ENCODE results near the gene NGEF.
A peak's percentile ranks its signal among the peaks of the same experiment; 100 is the strongest.

NGEF gene

GRCh38 chr2:232927793-232928550 lies 85.1 kb downstream of the NGEF start:
- Histone ChIP-seq H3K36me3 (ENCODE audit: insufficient read depth, low read length) (no peaks in the 10 kb centered on the region), H3K27me3 (ENCODE audit: insufficient read depth, low read length) (peaks cover 47% of the 10 kb centered on the region), H3K4me1 (ENCODE audit: insufficient read depth, low read length) (peaks cover 6% of the 10 kb centered on the region), H3K4me3 (ENCODE audit: low read length) (peak overlapping the region; percentile 39), H3K9me3 (ENCODE audit: low read length) (peaks cover 5% of the 10 kb centered on the region), H2AFZ (ENCODE audit: low read depth, low read length) (peak overlapping the region; percentile 41)

GRCh38 chr2:232927032-232927792 lies 85.8 kb downstream of the NGEF start:
- H3K27me3 ChIP-seq (ENCODE audit: insufficient read depth, low read length): peaks cover 51% of the 10 kb centered on the region
- no peaks in the 10 kb centered on the region for H3K36me3 ChIP-seq (ENCODE audit: insufficient read depth, low read length)
- peaks cover 6% of the 10 kb centered on the region for H3K4me1 ChIP-seq (ENCODE audit: insufficient read depth, low read length)
- peaks cover 5% of the 10 kb centered on the region for H3K9me3 ChIP-seq (ENCODE audit: low read length)
- H3K4me3 ChIP-seq (ENCODE audit: low read length): peak overlapping the region; percentile 39
- peak overlapping the region; percentile 41 for H2AFZ ChIP-seq (ENCODE audit: low read depth, low read length)

- Histone ChIP-seq H3K27me3 (ENCODE audit: insufficient read depth, low read length) (peaks cover 55% of the 10 kb centered on the region), H2AFZ (ENCODE audit: low read depth, low read length) (no peak overlapping the region), H3K9me3 (ENCODE audit: low read length) (peaks cover 5% of the 10 kb centered on the region), H3K4me3 (ENCODE audit: low read length) (no peak overlapping the region), H3K36me3 (ENCODE audit: insufficient read depth, low read length) (no peaks in the 10 kb centered on the region), H3K4me1 (ENCODE audit: insufficient read depth, low read length) (peaks cover 6% of the 10 kb centered on the region)
Measured at GRCh38 chr2:232926431-232926939, 86.6 kb downstream of the NGEF start.

DNA sequence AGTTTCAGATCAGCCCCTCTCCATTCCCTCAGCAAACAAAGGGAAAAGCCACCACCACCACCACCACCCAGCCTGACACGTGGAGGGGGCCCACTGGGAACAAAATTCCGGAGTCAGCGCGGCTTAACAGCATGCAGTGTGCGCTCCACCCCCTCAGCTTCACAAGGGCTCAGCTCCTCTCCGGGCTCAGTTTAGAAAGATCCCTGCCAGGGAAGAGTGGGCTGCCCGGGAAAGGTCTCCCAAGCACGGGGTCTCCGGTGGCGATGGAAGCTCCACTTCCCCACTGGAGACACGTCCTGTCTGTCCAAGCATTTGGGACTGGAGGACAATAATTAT lies 87.3 kb downstream of the NGEF start:
- Histone ChIP-seq H3K4me3 (ENCODE audit: low read length) (no peak overlapping the region), H3K9me3 (ENCODE audit: low read length) (peaks cover 5% of the 10 kb centered on the region), H3K27me3 (ENCODE audit: insufficient read depth, low read length) (peaks cover 51% of the 10 kb centered on the region)

DNA sequence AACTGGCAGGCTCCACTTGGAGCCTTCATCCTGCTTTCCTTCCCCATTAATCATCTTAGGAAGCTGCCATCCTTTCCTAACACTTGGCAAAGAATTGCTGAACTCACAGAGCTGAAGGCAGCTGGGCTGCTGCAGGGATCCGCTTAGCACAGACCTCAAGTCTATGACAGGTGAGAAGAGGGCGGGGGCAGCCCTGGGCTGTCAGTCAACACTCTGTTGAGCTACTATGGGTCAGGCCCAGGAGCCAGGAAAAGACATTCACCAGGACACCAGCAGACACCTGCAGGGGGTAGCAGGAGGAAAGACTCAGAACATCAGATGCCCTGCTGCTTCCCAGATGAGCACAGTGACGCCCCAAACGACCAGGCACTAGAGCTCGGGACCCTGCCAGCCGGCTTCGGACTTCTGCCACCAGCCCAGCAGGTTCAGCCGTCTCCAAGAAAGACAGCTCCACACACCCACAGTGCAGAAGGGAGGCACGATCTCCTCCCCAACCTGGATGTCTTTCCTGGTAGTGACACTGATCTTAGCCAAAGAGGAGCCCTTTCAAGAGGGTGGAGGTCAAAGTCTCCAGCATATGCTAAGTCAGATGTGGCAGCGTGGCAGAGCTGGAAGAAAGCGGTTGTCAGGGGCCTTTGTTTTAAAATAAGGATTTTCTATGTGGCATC lies 87.8 kb downstream of the NGEF start:
- Histone ChIP-seq H3K27me3 (ENCODE audit: insufficient read depth, low read length) (peaks cover 51% of the 10 kb centered on the region), H3K36me3 (ENCODE audit: insufficient read depth, low read length) (no peaks in the 10 kb centered on the region), H2AFZ (ENCODE audit: low read depth, low read length) (no peak overlapping the region), H3K4me3 (ENCODE audit: low read length) (no peak overlapping the region), H3K4me1 (ENCODE audit: insufficient read depth, low read length) (peaks cover 6% of the 10 kb centered on the region), H3K9me3 (ENCODE audit: low read length) (peaks cover 6% of the 10 kb centered on the region)

More for the DNA sequence above, 87.3 kb downstream of the NGEF start:
- H2AFZ ChIP-seq (ENCODE audit: low read depth, low read length): no peak overlapping the region
- no peaks in the 10 kb centered on the region for H3K36me3 ChIP-seq (ENCODE audit: insufficient read depth, low read length)
- H3K4me1 ChIP-seq (ENCODE audit: insufficient read depth, low read length): peaks cover 6% of the 10 kb centered on the region

DNA sequence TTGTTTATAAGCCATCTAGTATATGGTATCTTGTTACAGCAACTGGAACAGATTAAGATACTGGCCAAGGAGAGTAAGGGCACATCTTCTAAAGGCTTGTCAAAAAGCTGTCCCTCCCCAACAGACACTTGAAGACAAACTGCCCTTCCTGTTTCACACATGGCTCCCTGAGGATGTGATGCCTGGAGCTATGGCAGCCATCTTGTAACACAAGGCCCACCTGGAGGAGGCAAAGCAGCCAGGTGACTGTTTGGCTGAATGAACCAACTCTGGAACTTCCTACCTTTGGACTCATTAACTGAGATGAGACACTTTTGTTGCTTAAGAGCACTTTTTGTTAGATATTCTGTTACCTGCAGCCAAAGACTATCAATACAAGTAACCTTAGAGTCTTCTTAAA lies 88.6 kb downstream of the NGEF start:
- Histone ChIP-seq H3K36me3 (ENCODE audit: insufficient read depth, low read length) (no peaks in the 10 kb centered on the region), H3K9me3 (ENCODE audit: low read length) (peaks cover 14% of the 10 kb centered on the region), H2AFZ (ENCODE audit: low read depth, low read length) (no peak overlapping the region), H3K27me3 (ENCODE audit: insufficient read depth, low read length) (peaks cover 49% of the 10 kb centered on the region), H3K4me1 (ENCODE audit: insufficient read depth, low read length) (peaks cover 6% of the 10 kb centered on the region), H3K4me3 (ENCODE audit: low read length) (no peak overlapping the region)

DNA sequence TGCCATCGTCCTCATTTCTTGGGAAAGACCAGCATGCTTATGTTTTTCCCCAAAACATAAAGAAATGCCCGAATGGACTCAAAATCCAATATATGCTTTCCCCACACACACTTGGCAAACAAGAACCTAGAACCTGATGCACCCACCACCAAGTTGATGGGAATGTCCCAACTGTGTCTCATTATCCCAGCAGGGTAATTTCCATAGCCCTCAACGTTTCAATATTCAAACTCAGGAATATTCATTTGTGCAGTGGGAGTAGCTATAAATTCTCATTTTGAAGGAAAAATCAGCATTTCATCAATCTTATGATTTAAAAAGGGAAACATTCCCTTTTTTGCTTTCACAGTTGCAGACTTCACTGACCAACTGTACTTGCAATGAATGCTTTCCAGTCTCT lies 92.3 kb downstream of the NGEF start:
- peaks cover 20% of the 10 kb centered on the region for H3K27me3 ChIP-seq (ENCODE audit: insufficient read depth, low read length)
- H3K9me3 ChIP-seq (ENCODE audit: low read length): peaks cover 11% of the 10 kb centered on the region
- no peaks in the 10 kb centered on the region for H3K36me3 ChIP-seq (ENCODE audit: insufficient read depth, low read length)
- H2AFZ ChIP-seq (ENCODE audit: low read depth, low read length): no peak overlapping the region
- no peaks in the 10 kb centered on the region for H3K4me1 ChIP-seq (ENCODE audit: insufficient read depth, low read length)
- H3K4me3 ChIP-seq (ENCODE audit: low read length): no peak overlapping the region

DNA sequence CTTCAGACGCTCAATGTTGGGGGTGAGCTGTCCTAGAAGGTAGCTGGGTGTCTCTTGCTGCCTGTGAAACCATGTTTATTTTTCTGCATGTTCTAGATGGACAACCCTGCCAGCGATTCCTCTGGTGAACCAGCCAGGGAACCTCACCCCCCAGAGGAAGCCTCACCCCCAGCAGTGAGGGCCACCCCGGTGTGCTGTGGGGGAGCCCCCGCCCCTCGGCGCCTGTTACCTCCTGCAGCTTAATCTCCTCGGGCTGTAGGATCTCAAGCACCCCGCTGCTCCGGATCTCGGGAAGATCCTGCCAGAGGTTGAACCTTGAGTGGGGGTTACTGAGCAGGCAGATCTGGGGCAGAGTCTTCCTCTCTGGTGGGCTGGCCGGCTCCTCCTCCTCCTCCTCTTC lies 93.0 kb downstream of the NGEF start:
- Histone ChIP-seq H2AFZ (ENCODE audit: low read depth, low read length) (no peak overlapping the region), H3K4me3 (ENCODE audit: low read length) (no peak overlapping the region), H3K36me3 (ENCODE audit: insufficient read depth, low read length) (no peaks in the 10 kb centered on the region), H3K9me3 (ENCODE audit: low read length) (peaks cover 11% of the 10 kb centered on the region), H3K4me1 (ENCODE audit: insufficient read depth, low read length) (no peaks in the 10 kb centered on the region), H3K27me3 (ENCODE audit: insufficient read depth, low read length) (peaks cover 13% of the 10 kb centered on the region)

GRCh38 chr2:232919141-232919540 lies 93.9 kb downstream of the NGEF start:
- Histone ChIP-seq H3K36me3 (ENCODE audit: insufficient read depth, low read length) (no peaks in the 10 kb centered on the region), H3K9me3 (ENCODE audit: low read length) (peaks cover 8% of the 10 kb centered on the region)

GRCh38 chr2:232913903-232914302 lies 99.2 kb downstream of the NGEF start:
- Histone ChIP-seq H3K9me3 (ENCODE audit: low read length) (peaks cover 8% of the 10 kb centered on the region), H3K36me3 (ENCODE audit: insufficient read depth, low read length) (no peaks in the 10 kb centered on the region), H3K4me1 (ENCODE audit: insufficient read depth, low read length) (no peaks in the 10 kb centered on the region), H3K4me3 (ENCODE audit: low read length) (no peak overlapping the region), H3K27me3 (ENCODE audit: insufficient read depth, low read length) (peaks cover 2% of the 10 kb centered on the region), H2AFZ (ENCODE audit: low read depth, low read length) (no peak overlapping the region)

More at GRCh38 chr2:232919141-232919540, 93.9 kb downstream of the NGEF start:
- no peaks in the 10 kb centered on the region for H3K4me1 ChIP-seq (ENCODE audit: insufficient read depth, low read length)
- H3K4me3 ChIP-seq (ENCODE audit: low read length): no peak overlapping the region
- H3K27me3 ChIP-seq (ENCODE audit: insufficient read depth, low read length): peaks cover 8% of the 10 kb centered on the region
- H2AFZ ChIP-seq (ENCODE audit: low read depth, low read length): no peak overlapping the region

- no peaks in the 10 kb centered on the region for H3K36me3 ChIP-seq (ENCODE audit: insufficient read depth, low read length)
- peaks cover 9% of the 10 kb centered on the region for H3K4me1 ChIP-seq (ENCODE audit: insufficient read depth, low read length)
- no peak overlapping the region for H3K4me3 ChIP-seq (ENCODE audit: low read length)
- H3K9me3 ChIP-seq (ENCODE audit: low read length): peaks cover 8% of the 10 kb centered on the region
- no peak overlapping the region for H2AFZ ChIP-seq (ENCODE audit: low read depth, low read length)
- peaks cover 2% of the 10 kb centered on the region for H3K27me3 ChIP-seq (ENCODE audit: insufficient read depth, low read length)
Measured at GRCh38 chr2:232911712-232912277, 101.3 kb downstream of the NGEF start.

DNA sequence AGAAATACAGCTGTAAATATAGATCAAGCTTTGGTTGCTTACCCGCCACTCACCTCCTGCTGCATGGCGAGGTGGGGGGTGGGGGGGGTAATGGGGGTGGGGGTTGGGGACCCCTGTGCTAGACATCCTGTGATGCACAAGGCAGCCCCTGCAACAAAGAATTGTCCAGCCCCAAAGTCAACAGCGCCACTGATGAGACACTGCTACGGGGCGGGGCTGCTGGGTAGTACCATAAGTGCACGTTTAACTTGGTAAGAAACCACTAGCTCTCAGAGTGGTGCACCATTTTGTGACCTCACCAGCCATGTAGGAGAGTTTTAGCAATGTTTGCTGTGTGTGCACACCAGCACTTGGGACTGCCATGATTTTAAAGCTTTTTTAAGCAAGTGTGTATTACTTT lies 102.7 kb downstream of the NGEF start:
- H3K27me3 ChIP-seq (ENCODE audit: insufficient read depth, low read length): peaks cover 2% of the 10 kb centered on the region
- no peak overlapping the region for H2AFZ ChIP-seq (ENCODE audit: low read depth, low read length)
- H3K4me1 ChIP-seq (ENCODE audit: insufficient read depth, low read length): peaks cover 9% of the 10 kb centered on the region
- H3K36me3 ChIP-seq (ENCODE audit: insufficient read depth, low read length): no peaks in the 10 kb centered on the region
- H3K4me3 ChIP-seq (ENCODE audit: low read length): no peak overlapping the region
- peaks cover 8% of the 10 kb centered on the region for H3K9me3 ChIP-seq (ENCODE audit: low read length)

DNA sequence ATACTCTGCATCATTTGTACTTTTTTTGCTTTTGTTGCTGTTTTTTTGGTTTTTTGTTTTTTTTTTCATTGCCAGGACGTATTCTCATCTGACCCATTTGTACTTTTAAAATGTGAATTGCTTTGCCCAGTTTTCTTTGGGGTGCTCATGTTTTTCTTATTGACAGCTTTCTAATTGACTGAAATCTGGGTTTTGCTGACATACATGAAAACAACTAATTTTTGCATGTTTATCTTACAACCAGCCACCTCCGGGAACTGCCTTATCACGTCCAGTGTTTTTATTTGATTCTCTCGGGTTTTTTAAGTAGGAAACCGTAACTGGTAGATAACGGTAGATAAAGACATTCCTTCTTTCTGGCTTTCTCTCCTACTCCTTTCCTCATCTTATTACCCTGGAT lies 104.4 kb downstream of the NGEF start:
- Histone ChIP-seq H3K4me1 (ENCODE audit: insufficient read depth, low read length) (peaks cover 9% of the 10 kb centered on the region), H2AFZ (ENCODE audit: low read depth, low read length) (no peak overlapping the region), H3K9me3 (ENCODE audit: low read length) (peaks cover 8% of the 10 kb centered on the region), H3K27me3 (ENCODE audit: insufficient read depth, low read length) (peaks cover 2% of the 10 kb centered on the region), H3K36me3 (ENCODE audit: insufficient read depth, low read length) (no peaks in the 10 kb centered on the region), H3K4me3 (ENCODE audit: low read length) (no peak overlapping the region)
